GM19035 (cell line): Measurements from ENCODE around the gene EXO5.
A peak's percentile ranks its signal among the peaks of the same experiment; 100 is the strongest.
"Not testable (repeated sequence)": the region's sequence is repeated elsewhere in the genome, so short reads cannot be mapped to it uniquely, and the experiment has no call there.

ENCODE experiments used
- ATAC-seq: cut with Tn5 transposase; IDR thresholded peaks from one replicate; pipeline ENCODE4 v1.9.1; 2021; ENCODE audit not compliant: unreplicated experiment

The EXO5 gene, protein sequence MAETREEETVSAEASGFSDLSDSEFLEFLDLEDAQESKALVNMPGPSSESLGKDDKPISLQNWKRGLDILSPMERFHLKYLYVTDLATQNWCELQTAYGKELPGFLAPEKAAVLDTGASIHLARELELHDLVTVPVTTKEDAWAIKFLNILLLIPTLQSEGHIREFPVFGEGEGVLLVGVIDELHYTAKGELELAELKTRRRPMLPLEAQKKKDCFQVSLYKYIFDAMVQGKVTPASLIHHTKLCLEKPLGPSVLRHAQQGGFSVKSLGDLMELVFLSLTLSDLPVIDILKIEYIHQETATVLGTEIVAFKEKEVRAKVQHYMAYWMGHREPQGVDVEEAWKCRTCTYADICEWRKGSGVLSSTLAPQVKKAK

GRCh38 chr1:40508375-40509341 lies at the start of gene EXO5:
Gene EXO5 (plus strand): TSS chr1:40508767. CDS start chr1:40514545, 5,778 bp downstream.
- ATAC-seq = peak; percentile 91

DNA sequence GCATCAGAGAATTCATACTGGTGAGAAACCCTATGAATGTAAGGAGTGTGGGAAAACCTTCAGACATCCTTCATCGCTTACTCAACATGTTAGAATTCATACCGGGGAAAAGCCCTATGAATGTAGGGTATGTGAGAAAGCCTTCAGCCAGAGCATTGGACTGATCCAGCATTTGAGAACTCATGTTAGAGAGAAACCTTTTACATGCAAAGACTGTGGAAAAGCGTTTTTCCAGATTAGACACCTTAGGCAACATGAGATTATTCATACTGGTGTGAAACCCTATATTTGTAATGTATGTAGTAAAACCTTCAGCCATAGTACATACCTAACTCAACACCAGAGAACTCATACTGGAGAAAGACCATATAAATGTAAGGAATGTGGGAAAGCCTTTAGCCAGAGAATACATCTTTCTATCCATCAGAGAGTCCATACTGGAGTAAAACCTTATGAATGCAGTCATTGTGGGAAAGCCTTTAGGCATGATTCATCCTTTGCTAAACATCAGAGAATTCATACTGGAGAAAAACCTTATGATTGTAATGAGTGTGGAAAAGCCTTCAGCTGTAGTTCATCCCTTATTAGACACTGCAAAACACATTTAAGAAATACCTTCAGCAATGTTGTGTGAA lies 45.5 kb upstream of the EXO5 start:
- no peak for ATAC-seq

DNA sequence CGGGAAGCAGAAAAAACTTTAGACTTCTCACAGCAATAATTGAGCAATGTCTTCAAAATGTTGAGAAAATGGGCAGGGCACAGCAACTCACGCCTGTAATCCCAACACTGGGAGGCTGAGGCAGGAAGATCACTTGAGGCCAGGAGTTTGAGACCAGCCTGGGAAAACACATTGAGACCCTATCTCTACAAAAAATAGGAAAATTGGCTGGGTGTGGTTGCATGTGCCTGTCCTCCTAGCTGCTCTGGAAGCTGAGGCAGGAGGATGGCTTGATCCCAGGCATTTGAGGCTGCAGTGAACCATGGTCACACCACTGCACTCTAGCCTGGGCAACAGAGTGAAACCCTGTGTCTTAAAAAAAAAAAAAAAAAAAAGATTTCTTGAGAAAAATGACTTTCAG lies 39.2 kb upstream of the EXO5 start:
- no peak for ATAC-seq

GRCh38 chr1:40475268-40475667 lies 33.3 kb upstream of the EXO5 start:
- no peak for ATAC-seq

- peak; percentile 83 for ATAC-seq
Measured at GRCh38 chr1:40476924-40477677, 31.5 kb upstream of the EXO5 start, which contains the start of gene ZFP69. Gene ZFP69 (plus strand): TSS chr1:40477290. CDS start chr1:40479362, 2,072 bp downstream.

DNA sequence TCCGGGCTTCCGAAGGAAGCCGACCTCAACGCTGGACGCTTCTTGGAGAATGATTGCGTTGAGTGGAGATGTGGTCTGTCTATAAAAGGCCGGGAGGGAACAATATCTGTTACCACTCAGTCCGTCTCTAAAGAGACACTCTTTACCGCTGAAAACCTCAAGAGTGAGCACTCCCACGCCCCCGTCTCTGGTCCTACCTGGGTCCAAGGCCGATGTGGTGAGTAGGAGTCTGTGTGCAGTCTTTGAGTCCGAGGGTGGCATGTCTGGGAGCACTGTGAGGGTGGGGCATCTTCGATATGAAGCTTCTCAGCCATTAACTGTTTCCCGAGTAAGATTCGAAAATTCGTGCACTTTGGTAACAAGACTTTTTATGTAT lies 30.9 kb upstream of the EXO5 start:
- peak; percentile 36 for ATAC-seq

- no peak for ATAC-seq
Measured at GRCh38 chr1:40478276-40478675, 30.3 kb upstream of the EXO5 start.

GRCh38 chr1:40479156-40479555 lies 29.4 kb upstream of the EXO5 start:
- no peak for ATAC-seq

DNA sequence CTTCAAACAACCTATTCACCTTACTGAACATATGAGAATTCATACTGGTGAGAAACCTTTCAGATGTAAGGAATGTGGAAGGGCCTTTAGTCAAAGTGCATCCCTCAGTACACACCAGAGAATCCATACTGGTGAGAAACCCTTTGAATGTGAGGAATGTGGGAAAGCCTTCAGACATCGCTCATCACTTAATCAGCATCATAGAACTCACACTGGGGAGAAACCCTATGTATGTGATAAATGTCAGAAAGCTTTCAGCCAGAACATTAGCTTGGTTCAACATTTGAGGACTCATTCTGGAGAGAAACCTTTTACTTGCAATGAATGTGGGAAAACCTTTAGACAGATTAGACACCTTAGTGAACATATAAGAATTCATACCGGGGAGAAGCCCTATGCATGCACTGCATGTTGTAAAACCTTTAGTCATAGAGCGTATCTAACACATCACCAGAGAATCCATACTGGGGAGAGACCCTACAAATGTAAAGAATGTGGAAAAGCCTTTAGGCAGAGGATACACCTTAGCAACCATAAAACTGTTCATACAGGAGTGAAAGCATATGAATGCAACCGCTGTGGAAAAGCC lies 13.2 kb upstream of the EXO5 start:
- ATAC-seq = no peak

DNA sequence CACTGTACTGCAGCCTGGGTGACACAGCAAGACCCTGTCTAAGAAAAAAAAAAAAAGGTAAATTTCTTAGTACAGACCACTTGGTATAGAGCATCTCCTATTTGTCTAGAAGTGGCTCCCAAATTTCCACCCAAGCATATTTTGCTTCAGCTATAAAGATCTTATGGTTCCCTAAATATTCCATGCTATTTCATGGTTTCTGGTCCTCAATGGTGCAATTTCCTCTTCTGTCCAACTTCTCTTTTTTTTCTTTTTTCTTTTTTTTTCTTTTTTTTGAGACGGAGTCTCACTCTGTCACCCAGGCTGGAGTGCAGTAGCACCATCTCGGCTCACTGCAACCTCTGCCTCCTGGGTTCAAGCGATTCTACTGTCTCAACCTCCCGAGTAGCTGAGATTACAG lies 5.9 kb upstream of the EXO5 start:
- ATAC-seq = not testable (repeated sequence)

DNA sequence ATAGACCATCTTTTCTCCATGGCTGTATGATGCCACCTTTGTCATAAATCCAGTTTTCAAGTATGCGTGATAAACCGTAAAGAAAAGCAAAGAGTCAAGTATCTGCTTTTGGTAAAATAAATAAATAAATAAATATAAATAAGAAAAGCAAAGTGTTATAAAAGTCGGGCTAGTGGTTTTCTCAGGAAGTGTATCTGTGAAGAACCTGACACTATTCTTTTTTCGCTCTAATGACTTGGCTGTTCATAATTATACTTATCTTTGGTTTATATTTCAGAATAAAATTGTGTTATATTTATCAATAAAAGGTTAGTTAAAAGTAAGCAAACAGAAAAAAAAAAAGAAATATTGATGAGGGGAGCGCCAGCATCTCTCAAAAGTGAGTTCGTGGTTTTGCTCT lies 594 bp upstream of the EXO5 start:
- no peak for ATAC-seq

DNA sequence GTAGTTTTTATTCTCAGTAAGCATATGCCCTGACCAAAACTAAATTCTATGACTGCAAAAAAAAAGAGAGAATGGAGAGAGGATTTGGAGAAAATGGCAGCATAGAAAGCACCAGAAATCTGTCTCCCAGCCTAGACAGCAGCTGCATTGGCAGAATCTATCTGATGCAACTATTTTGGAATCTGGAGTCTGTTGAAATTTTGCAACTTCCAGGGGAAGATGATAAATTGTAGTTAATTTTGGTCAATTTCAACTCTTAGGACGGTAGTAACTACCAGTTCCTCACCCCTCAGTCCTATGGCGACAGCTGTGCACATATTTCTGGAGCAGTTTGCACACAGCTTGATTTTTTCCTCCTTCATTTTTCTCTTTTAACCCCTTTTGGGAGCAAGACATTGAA lies 10.9 kb downstream of the EXO5 start:
- ATAC-seq = no peak

GRCh38 chr1:40530735-40531380 lies 22.3 kb downstream of the EXO5 start:
- no peak for ATAC-seq

DNA sequence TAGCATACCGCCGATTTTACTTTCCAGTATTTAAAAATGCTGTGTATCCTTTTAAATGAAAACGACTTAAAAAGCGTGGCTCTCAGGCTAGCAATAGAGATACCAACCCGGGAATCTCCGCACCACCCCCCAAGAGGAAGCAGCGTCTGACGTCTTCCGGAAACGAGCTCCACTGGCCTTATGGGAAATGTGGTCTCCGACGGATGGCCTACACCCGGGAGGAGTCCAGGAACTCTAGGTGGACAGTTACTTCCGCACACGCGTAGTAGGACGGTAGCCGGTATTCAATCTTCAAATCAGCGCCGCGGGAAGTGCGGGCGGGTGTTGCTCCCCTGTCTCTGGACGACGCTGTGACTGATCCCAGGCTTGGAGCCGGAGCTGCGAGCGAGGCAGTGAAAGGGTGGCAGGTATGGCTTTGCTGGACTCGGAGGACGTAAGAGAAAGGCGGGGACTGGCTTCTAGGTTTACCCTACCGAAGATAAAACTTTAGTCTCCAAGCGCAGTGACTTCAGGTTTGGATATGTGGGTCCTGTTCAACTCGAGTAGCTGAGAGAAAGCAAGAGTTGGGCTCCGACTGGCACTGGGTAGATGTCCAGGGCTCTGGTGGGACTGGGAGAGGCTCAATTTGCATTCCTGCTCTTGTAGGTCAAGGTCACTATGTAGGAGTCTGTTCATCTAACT lies 23.0 kb downstream of the EXO5 start, which contains the start of gene ZNF684:
ZNF684 (plus strand) TSS at position 257 of the 681 bp plus-strand sequence. CDS start 1,530 bp downstream, outside the sequence.
- peak; percentile 96 for ATAC-seq

DNA sequence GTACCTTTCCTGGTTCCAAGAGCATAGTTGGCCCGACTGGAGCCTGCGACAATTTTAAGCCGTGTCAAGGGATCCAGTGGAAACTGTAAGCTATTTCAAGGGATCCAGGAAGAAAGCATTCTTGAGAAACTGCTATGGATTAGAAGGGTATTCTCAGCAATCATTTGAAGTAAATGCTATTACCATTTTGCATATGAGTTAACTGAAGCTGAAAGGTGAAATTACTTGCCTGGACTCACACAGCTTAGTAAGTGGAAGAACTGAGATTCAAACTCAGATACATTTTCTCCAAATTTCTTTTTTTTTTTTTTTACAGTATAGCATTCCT lies 23.5 kb downstream of the EXO5 start:
- no peak for ATAC-seq

DNA sequence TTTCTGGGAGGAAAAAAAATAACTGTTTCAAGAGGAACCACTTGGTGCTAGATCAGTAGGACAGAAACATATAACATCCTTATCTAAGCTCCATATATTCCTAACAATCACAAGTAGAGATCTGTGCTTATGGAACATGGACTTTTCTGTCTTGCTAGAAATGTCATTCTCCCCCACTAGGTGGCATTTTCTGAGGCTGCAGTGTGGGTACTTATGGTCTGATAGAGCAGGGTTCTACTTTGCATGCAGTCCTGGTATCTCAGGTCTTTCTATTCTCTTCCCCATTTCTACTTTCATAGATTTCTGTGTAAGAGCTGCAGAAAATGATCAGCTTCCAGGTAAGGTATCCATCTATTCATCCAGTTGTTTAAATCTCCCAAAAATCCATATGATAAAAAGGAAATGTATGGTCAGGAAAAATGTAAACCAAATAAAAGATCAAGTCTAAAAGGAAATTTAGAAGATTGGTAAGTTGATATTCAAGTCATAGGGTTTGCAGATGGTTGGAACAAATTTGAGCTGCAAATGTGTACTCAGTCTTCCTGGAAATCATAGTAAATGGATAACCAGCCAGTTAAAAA lies 24.4 kb downstream of the EXO5 start:
- ATAC-seq = no peak

GRCh38 chr1:40534589-40534988 lies 26.0 kb downstream of the EXO5 start:
- no peak for ATAC-seq

- no peak for ATAC-seq
Measured at GRCh38 chr1:40535732-40536131, 27.2 kb downstream of the EXO5 start.

- no peak for ATAC-seq
Measured at GRCh38 chr1:40539338-40539737, 30.8 kb downstream of the EXO5 start.
